Fibroblast of mammary gland (primary cell): ENCODE measurements around the gene INTS2.
"Not testable (repeated sequence)": the region's sequence is repeated elsewhere in the genome, so short reads cannot be mapped to it uniquely, and the experiment has no call there.

Experiments used
- DNase-seq: peaks from one replicate; pipeline ENCODE4 v3.0.0-alpha.2; 2010; ENCODE audit warnings: low read depth
- H3K4me3 ChIP-seq: 2 replicates; pipeline ENCODE4 v1.5.1; 2011; ENCODE audit warnings: low read depth, mild to moderate bottlenecking, low read length, moderate library complexity; ENCODE audit not compliant: control insufficient read depth
- TF ChIP-seq, protein P1 (sequence below): conservative IDR thresholded peaks from 2 replicates; pipeline ENCODE4 v1.5.1; 2011; ENCODE audit warnings: low read depth, low read length, inconsistent platforms; ENCODE audit not compliant: control insufficient read depth, insufficient read depth

INTS2 gene

DNA sequence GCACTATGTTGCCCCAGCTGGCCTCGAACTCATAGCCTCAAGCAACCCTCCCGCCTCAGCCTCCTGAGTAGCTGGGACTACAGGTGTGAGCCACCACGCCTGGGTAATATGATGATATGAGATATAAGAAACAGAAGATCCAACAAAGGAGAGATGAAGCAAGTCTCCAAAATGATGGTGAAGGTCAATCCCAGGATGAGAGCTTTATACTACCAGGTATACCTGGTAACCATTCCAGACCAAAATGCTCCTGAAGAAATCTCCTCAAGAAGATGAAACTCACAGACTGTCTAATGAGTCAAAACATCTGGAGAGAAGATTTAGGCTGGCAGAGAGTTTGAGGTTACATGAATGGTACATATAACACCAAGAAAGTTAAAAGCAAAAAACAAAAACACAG is 24.5 kb downstream of the INTS2 start:
- TF ChIP-seq, protein P1, sequence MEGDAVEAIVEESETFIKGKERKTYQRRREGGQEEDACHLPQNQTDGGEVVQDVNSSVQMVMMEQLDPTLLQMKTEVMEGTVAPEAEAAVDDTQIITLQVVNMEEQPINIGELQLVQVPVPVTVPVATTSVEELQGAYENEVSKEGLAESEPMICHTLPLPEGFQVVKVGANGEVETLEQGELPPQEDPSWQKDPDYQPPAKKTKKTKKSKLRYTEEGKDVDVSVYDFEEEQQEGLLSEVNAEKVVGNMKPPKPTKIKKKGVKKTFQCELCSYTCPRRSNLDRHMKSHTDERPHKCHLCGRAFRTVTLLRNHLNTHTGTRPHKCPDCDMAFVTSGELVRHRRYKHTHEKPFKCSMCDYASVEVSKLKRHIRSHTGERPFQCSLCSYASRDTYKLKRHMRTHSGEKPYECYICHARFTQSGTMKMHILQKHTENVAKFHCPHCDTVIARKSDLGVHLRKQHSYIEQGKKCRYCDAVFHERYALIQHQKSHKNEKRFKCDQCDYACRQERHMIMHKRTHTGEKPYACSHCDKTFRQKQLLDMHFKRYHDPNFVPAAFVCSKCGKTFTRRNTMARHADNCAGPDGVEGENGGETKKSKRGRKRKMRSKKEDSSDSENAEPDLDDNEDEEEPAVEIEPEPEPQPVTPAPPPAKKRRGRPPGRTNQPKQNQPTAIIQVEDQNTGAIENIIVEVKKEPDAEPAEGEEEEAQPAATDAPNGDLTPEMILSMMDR, result no peak
- no peak for DNase-seq
- H3K4me3 ChIP-seq, result no peak overlapping the region

DNA sequence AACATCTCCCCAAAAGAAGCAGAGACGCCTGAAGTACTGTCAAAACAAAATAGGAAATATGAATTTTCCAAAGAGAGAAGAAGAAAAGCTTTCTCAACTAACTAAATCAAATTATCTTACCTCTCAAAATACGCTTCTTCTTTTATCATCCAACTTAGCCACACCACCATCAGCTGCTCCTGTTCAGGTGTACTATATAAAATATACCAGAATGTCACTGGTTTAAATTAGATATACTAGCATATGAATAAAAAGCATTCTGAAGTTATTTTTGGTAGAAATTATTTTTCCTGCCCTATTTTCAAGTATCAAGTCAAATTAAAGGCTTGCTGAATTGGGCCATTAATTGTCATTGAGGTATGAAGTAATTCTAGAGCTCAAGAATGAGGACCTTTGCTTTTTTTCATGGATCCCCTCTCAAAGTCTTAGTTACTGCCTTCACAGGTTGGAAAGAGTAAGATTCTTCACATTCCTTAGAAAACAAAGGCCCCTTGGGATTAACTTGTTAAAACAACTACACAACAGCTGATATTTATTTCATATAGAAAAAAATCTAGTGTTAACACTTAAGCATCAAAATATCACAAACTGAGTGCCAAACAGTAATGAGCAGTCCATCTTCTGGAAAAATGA is 30.1 kb downstream of the INTS2 start:
- DNase-seq, result no peak
- TF ChIP-seq, protein P1, result no peak
- no peak overlapping the region for H3K4me3 ChIP-seq

DNA sequence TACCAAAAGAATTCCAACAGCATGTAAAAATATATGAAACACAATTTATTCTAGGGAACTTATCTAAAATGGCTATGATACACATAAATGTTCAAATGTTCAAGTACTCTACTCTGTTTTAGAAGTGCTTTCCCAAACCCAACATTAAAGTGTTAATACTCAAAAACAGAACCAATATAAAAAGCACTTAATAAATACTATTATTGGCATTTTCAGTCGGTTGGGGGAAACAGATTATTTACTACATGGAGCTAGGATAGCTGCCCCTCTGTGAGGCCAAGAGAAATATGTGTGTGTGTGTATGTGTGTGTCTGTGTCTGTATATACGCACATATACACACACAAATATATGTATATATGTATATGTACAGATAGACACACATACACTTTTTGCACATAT is 32.4 kb downstream of the INTS2 start:
- H3K4me3 ChIP-seq, result no peak overlapping the region
- DNase-seq, result no peak
- TF ChIP-seq, protein P1, result no peak

GRCh38 chr17:61894310-61894709 is 33.5 kb downstream of the INTS2 start:
- not testable (repeated sequence) for H3K4me3 ChIP-seq, DNase-seq

DNA sequence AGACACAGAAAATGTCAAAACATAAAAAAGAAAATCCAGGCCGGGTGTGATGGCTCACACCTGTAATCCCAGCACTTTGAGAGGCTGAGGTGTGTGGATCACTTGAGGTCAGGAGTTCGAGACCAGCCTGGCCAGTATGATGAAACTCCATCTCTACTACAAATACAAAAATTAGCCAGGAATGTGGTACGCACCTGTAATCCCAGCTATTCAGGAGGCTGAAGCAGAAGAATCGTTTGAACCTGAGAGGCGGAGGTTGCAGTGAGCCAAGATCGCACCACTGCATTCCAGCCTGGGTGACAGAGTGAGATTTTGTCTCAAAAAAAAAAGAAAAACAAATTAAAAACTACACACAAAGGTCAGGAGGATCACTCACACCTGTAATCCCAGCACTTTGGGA is 40.0 kb downstream of the INTS2 start:
- DNase-seq, H3K4me3 ChIP-seq: not testable (repeated sequence)

- H3K4me3 ChIP-seq, result not testable (repeated sequence)
- DNase-seq, result peak; percentile 44
Measured at GRCh38 chr17:61885865-61886264, 41.9 kb downstream of the INTS2 start.

DNA sequence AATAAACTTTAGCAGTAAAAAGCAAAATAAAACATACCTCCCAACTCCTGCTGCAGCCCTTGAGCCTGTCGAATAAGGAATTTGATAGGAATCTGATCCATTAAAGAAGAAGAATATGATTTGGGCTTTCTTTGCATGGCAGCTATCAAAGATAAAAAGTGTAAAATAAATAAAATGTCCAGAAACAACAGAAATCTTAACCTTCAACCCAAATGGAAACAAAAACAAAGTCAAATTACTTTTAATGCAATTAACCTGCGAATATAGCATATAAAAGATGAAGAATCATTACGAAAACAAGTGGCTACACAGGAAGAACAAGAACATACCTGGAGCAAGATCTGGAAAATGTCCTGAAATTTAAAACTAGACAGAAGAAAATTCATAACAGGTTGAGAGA is 42.9 kb downstream of the INTS2 start:
- TF ChIP-seq, protein P1, result no peak
- H3K4me3 ChIP-seq, result no peak overlapping the region

DNA sequence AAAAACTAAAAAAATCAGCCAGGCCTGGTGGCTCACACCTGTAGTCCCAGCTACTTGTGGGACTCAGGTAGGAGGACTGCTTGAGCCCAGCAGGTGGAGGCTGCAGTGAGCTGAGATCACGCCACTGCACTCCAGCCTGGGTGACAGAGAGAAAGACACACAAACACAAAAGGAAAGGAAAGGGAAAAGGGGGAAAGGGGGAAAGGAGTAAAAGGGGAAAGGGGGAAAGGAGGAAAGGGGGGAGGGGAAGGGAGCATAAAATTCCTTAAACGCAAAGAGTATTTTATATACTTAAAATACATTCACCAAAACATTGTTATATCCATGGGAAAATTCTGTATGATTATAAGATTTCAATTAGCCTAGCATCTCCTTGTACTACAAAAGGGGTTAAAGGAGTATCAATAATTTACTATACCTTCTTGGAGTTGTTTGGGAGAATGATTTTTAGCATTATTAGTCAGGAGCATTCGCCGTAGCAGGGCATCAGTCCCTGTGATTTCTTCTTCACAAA is 47.1 kb downstream of the INTS2 start:
- TF ChIP-seq, protein P1, result no peak

More for the DNA sequence above, 42.9 kb downstream of the INTS2 start:
- no peak for DNase-seq

More for the DNA sequence above, 47.1 kb downstream of the INTS2 start:
- no peak for DNase-seq
- H3K4me3 ChIP-seq, result no peak overlapping the region
